Measurements from ENCODE around the gene ISG20. TPM values are rescaled to one million over a fixed set of nuclear protein-coding genes. Genes with fewer than 3 reads are reported as not detected.

ISG20 gene
- total RNA-seq, 4 donors from 2014 or later = 6.1 to 15.1 (median 12.9) TPM

- H3K4me1 ChIP-seq = peaks cover 16% of the 10 kb centered on the region
These were observed 29.3 kb upstream of the ISG20 start for GRCh38 chr15:88609344-88610090.

GRCh38 chr15:88610701-88611231, 28.1 kb upstream of the ISG20 start:
- whole genome bisulfite sequencing = 15% methylated on average over 4 of the region's 4 CpGs
- Histone ChIP-seq H3K27ac (no peak overlapping the region), H3K36me3 (no peaks in the 10 kb centered on the region), H3K9me3 (no peaks in the 10 kb centered on the region), H3K27me3 (peaks cover 64% of the 10 kb centered on the region), H3K4me1 (peaks cover 7% of the 10 kb centered on the region), H3K4me3 (no peak overlapping the region)
- DNase-seq (ENCODE audit: low spot score in 2 of 2) = no peak
- TF ChIP-seq EP300 (IDR thresholded peaks at IDR 0.05) (no peak), POLR2AphosphoS5 (IDR thresholded peaks at IDR 0.05) (no peak), CTCF (IDR thresholded peaks at IDR 0.05) (no peak), POLR2A (IDR thresholded peaks at IDR 0.05) (no peak)

More at GRCh38 chr15:88609344-88610090, 29.3 kb upstream of the ISG20 start:
- WGBS = 69% methylated on average over 4 of the region's 4 CpGs
- Histone ChIP-seq H3K4me3 (no peak overlapping the region), H3K9me3 (no peaks in the 10 kb centered on the region), H3K36me3 (no peaks in the 10 kb centered on the region), H3K27ac (no peak overlapping the region), H3K27me3 (peaks cover 76% of the 10 kb centered on the region)
- DNase-seq (ENCODE audit: low spot score in 2 of 2) = no peak
- TF ChIP-seq CTCF (IDR thresholded peaks at IDR 0.05) = no peak
- no peak for TF ChIP-seq POLR2A (IDR thresholded peaks at IDR 0.05)
- TF ChIP-seq EP300 (IDR thresholded peaks at IDR 0.05) = no peak
- TF ChIP-seq POLR2AphosphoS5 (IDR thresholded peaks at IDR 0.05) = no peak

- WGBS = 66% methylated on average over 7 of the region's 7 CpGs
- TF ChIP-seq CTCF (IDR thresholded peaks at IDR 0.05) (no peak), POLR2A (IDR thresholded peaks at IDR 0.05) (no peak), POLR2AphosphoS5 (IDR thresholded peaks at IDR 0.05) (no peak), EP300 (IDR thresholded peaks at IDR 0.05) (no peak)
- H3K36me3 ChIP-seq = no peaks in the 10 kb centered on the region
- peaks cover 48% of the 10 kb centered on the region for H3K27me3 ChIP-seq
- H3K9me3 ChIP-seq = no peaks in the 10 kb centered on the region
- H3K4me1 ChIP-seq = peaks cover 6% of the 10 kb centered on the region
- DNase-seq (ENCODE audit: low spot score in 2 of 2) = no peak
- no peak overlapping the region for H3K4me3 ChIP-seq
- no peak overlapping the region for H3K27ac ChIP-seq
These were observed 26.5 kb upstream of the ISG20 start for GRCh38 chr15:88612186-88612796.

GRCh38 chr15:88613074-88613944, 25.5 kb upstream of the ISG20 start:
- peaks cover 38% of the 10 kb centered on the region for H3K27me3 ChIP-seq
- DNase-seq (ENCODE audit: low spot score in 2 of 2) = no peak
- 43% methylated on average over 7 of the region's 7 CpGs for WGBS
- H3K36me3 ChIP-seq = no peaks in the 10 kb centered on the region
- H3K9me3 ChIP-seq = no peaks in the 10 kb centered on the region
- no peak overlapping the region for H3K4me3 ChIP-seq
- no peak overlapping the region for H3K27ac ChIP-seq
- H3K4me1 ChIP-seq = peaks cover 6% of the 10 kb centered on the region
- no peak for TF ChIP-seq POLR2A (IDR thresholded peaks at IDR 0.05)
- no peak for TF ChIP-seq POLR2AphosphoS5 (IDR thresholded peaks at IDR 0.05)
- no peak for TF ChIP-seq CTCF (IDR thresholded peaks at IDR 0.05)
- no peak for TF ChIP-seq EP300 (IDR thresholded peaks at IDR 0.05)
